NT2/D1 (cell line): Measurements from ENCODE around the gene VPS35.

Experiments
- SUZ12 ChIP-seq: IDR thresholded peaks from 2 replicates; pipeline ENCODE4 v1.6.1; 2011; ENCODE audit not compliant: insufficient read length, insufficient read depth; ENCODE audit errors: extremely low read depth
- YY1 ChIP-seq: IDR thresholded peaks from 2 replicates; pipeline ENCODE4 v1.6.1; 2011; ENCODE audit not compliant: insufficient read length, insufficient read depth
- ZNF274 ChIP-seq: IDR thresholded peaks from 2 replicates; pipeline ENCODE4 v1.6.1; 2011; ENCODE audit warnings: mild to moderate bottlenecking, low read depth, low read length

DNA sequence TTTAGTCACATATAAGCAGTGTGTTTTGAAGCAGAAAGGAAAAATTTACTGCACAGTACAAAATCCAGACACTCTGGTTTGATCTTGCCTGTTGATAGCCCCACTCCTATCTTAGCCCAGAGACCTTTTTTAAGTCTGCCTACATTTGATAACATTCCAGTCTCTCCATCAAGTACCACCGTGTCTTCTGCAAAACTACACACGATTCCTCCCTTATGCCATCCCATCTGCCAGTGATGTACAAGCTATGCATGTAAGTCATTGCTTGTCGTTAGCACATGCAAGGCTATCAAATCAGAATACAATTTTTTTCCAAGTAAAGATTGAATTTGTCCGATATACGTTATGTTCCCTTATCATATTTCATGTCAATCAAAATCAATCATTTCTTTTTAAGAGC lies 82.7 kb downstream of the VPS35 start:
- no peak for TF ChIP-seq ZNF274
- TF ChIP-seq YY1: no peak
- TF ChIP-seq SUZ12: no peak
